H1 (cell line): ENCODE results near the gene EPHB6. TPM values are rescaled to one million over a fixed set of nuclear protein-coding genes. Genes with fewer than 3 reads are reported as not detected.

ENCODE experiments used
- EP300 ChIP-seq, 2 experiments: IDR thresholded peaks; 1 replicate in 1 of 2; 2 replicates in 1 of 2; pipeline ENCODE4 v1.6.1; 2011 to 2012; ENCODE audit warnings: low read depth in 2 of 2, low read length in 2 of 2, mild to moderate bottlenecking in 2 of 2, borderline replicate concordance in 1 of 2, inconsistent platforms in 1 of 2, moderate library complexity in 1 of 2
- EZH2 ChIP-seq: fragments of 200-600 bp; sonication (generic); IDR thresholded peaks from 2 replicates; pipeline ENCODE4 v1.7.1; 2012; ENCODE audit warnings: low read depth, mild to moderate bottlenecking, moderate library complexity, low read length, inconsistent platforms; ENCODE audit not compliant: severe bottlenecking
- NANOG ChIP-seq: IDR thresholded peaks from 2 replicates; pipeline ENCODE4 v1.6.1; 2011; ENCODE audit warnings: low read length, low read depth, mild to moderate bottlenecking, inconsistent platforms; ENCODE audit not compliant: insufficient read depth, poor library complexity, severe bottlenecking
- RBBP5 ChIP-seq: IDR thresholded peaks from 2 replicates; pipeline ENCODE4 v1.7.1; 2012; ENCODE audit warnings: low read depth, mild to moderate bottlenecking, inconsistent platforms, low read length, moderate library complexity, borderline replicate concordance
- ZNF274 ChIP-seq: IDR thresholded peaks from 2 replicates; pipeline ENCODE4 v1.7.0; 2012; ENCODE audit warnings: low read length, borderline replicate concordance; ENCODE audit errors: extremely low read depth
- polyA plus RNA-seq, 7 experiments: library from polyadenylated mRNA; depleted of rRNA in 3 of 7; stranded (reverse) in 5 of 7; unstranded in 2 of 7; fragments of >200 nt in 5 of 7; fragments of 200-250 nt in 2 of 7; gene quantifications; 1 replicate in 5 of 7; 2 replicates in 1 of 7; 4 replicates in 1 of 7; pipeline versions ENCODE4 v1.2.1 to v1.2.3, GENCODE V29; 2011 to 2013; ENCODE audit warnings: missing spikeins in 2 of 7, mixed read lengths in 2 of 7
- total RNA-seq: library from RNA; stranded (reverse); fragmentation: NEBNext Ultra II Directional; extraction: Animal tissue kit (Norgen Biotek cat#: 25700); gene quantifications from 2 replicates; pipeline ENCODE4 v1.2.1, GENCODE V29; 2021

The EPHB6 gene
- total and polyA plus RNA-seq, 2 of the 8 experiments (the other 6 are each of a cell fraction or from before 2014, with no cell fraction given), result 19.7 TPM

DNA sequence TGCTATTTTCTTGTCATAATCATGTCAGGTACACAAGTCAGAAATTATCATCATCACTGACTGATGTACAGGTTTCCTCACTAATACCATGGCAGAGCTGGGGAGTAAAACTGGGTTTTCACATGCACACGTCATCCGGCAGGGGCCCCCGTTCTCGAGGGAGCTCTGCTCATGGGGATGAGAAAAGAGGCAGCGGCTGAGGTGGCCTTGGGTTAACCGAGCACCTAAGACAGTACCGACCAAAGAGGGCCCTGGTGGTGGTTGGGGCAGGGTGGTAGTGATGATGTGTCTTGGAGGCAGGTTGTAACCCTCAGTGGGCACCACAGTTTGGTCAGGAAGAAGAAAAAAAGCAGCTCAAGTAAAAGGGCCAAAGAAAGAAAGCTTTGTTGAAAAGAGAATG is 42.8 kb downstream of the EPHB6 start (continued):
- TF ChIP-seq RBBP5 (no peak), NANOG (no peak), EP300 (IDR thresholded peaks at IDR 0.05; ENCODE audit: borderline replicate concordance in 1 of 2, low read depth in 2 of 2, low read length in 2 of 2) (no peak), ZNF274 (no peak), EZH2 (no peak)
